Measurements from ENCODE around the gene GREB1L.

The GREB1L gene

GRCh38 chr18:21262244-21262643 is 20.2 kb downstream of the GREB1L start:
- TF ChIP-seq POLR2AphosphoS5 (IDR thresholded peaks at IDR 0.05; ENCODE audit: low read depth, low read length) (no peak), SIN3A (IDR thresholded peaks at IDR 0.05; ENCODE audit: borderline replicate concordance, insufficient read depth, low read length) (no peak), FOXP2 (optimal IDR thresholded peaks at IDR 0.05; ENCODE audit: borderline replicate concordance, extremely low read depth, extremely low read length, insufficient read depth) (no peak), TAF1 (IDR thresholded peaks at IDR 0.05; ENCODE audit: borderline replicate concordance, insufficient read depth, low read length) (no peak), REST (IDR thresholded peaks at IDR 0.05; ENCODE audit: insufficient read depth in 1 of 2, low read depth in 2 of 2, low read length in 2 of 2) (no peak)

- TF ChIP-seq TAF1 (IDR thresholded peaks at IDR 0.05; ENCODE audit: borderline replicate concordance, insufficient read depth, low read length) (no peak), REST (IDR thresholded peaks at IDR 0.05; ENCODE audit: insufficient read depth in 1 of 2, low read depth in 2 of 2, low read length in 2 of 2) (no peak), POLR2AphosphoS5 (IDR thresholded peaks at IDR 0.05; ENCODE audit: low read depth, low read length) (no peak), SIN3A (IDR thresholded peaks at IDR 0.05; ENCODE audit: borderline replicate concordance, insufficient read depth, low read length) (no peak), FOXP2 (optimal IDR thresholded peaks at IDR 0.05; ENCODE audit: borderline replicate concordance, extremely low read depth, extremely low read length, insufficient read depth) (no peak)
Measured at GRCh38 chr18:21262979-21263378, 20.9 kb downstream of the GREB1L start.

- no peak for TF ChIP-seq POLR2AphosphoS5 (IDR thresholded peaks at IDR 0.05; ENCODE audit: low read depth, low read length)
Measured at GRCh38 chr18:21264651-21265050, 22.6 kb downstream of the GREB1L start.

- no peak for TF ChIP-seq POLR2AphosphoS5 (IDR thresholded peaks at IDR 0.05; ENCODE audit: low read depth, low read length)
- no peak for TF ChIP-seq FOXP2 (optimal IDR thresholded peaks at IDR 0.05; ENCODE audit: borderline replicate concordance, extremely low read depth, extremely low read length, insufficient read depth)
- TF ChIP-seq REST (IDR thresholded peaks at IDR 0.05; ENCODE audit: insufficient read depth in 1 of 2, low read depth in 2 of 2, low read length in 2 of 2), result no peak
- TF ChIP-seq SIN3A (IDR thresholded peaks at IDR 0.05; ENCODE audit: borderline replicate concordance, insufficient read depth, low read length), result no peak
- no peak for TF ChIP-seq TAF1 (IDR thresholded peaks at IDR 0.05; ENCODE audit: borderline replicate concordance, insufficient read depth, low read length)
Measured at GRCh38 chr18:21265971-21266673, 24.1 kb downstream of the GREB1L start.

GRCh38 chr18:21267400-21267799 is 25.4 kb downstream of the GREB1L start:
- TF ChIP-seq TAF1 (IDR thresholded peaks at IDR 0.05; ENCODE audit: borderline replicate concordance, insufficient read depth, low read length), result no peak
- TF ChIP-seq REST (IDR thresholded peaks at IDR 0.05; ENCODE audit: insufficient read depth in 1 of 2, low read depth in 2 of 2, low read length in 2 of 2), result no peak
- TF ChIP-seq FOXP2 (optimal IDR thresholded peaks at IDR 0.05; ENCODE audit: borderline replicate concordance, extremely low read depth, extremely low read length, insufficient read depth), result no peak
- TF ChIP-seq POLR2AphosphoS5 (IDR thresholded peaks at IDR 0.05; ENCODE audit: low read depth, low read length), result no peak
- TF ChIP-seq SIN3A (IDR thresholded peaks at IDR 0.05; ENCODE audit: borderline replicate concordance, insufficient read depth, low read length), result no peak

Data from PFSK-1 (cell line).